GM23248 (cell line): ENCODE data around the gene ZNF764.

Source experiments
- EZH2 ChIP-seq: fragments of 200-600 bp; sonication (generic); IDR thresholded peaks from 2 replicates; pipeline ENCODE4 v1.6.1; 2018; ENCODE audit warnings: antibody characterized with exemption, mild to moderate bottlenecking; ENCODE audit not compliant: insufficient read depth, poor library complexity, severe bottlenecking
- EZH2phosphoT487 ChIP-seq: fragments of 200-600 bp; sonication (generic); IDR thresholded peaks from 2 replicates; pipeline ENCODE4 v1.6.1; 2018; ENCODE audit warnings: antibody characterized with exemption, moderate library complexity, mild to moderate bottlenecking, low read depth; ENCODE audit not compliant: insufficient read depth

DNA sequence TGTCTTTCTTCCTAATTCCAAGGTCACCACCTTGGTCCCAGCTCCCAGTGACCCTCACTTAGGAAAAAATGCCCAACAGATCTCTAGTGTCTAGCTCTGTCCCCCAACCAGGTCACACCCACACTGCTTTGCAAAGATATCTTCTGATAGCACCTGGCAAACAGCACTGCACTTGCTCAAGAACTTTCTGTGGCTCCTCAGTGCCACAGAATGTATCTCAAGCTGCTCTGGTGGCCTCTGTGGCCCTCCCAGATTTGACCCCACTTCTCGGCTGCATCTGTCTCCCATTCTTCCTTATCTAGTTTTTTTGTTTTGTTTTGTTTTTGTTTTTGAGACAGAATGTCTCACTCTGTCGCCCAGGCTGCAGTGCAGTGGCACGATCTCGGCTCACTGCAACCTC, 8.4 kb upstream of the ZNF764 start:
- no peak for TF ChIP-seq EZH2phosphoT487
- TF ChIP-seq EZH2 = no peak
